ENCODE measurements around the gene KSR2.

- TF ChIP-seq YY1 (IDR thresholded peaks at IDR 0.05; ENCODE audit: insufficient read depth, insufficient read length) (no peak), ZNF274 (IDR thresholded peaks at IDR 0.05; ENCODE audit: low read depth, low read length) (no peak)
Measured at GRCh38 chr12:117904051-117904450, 64.7 kb downstream of the KSR2 start.
